Body of pancreas (tissue), 4 donors: ENCODE results near the gene CD40LG.

Experiments
- POLR2A ChIP-seq, 3 donors: fragments of 450-650 bp; IDR thresholded peaks; one replicate each; pipeline ENCODE4 v1.6.1; 2016; ENCODE audit warnings: antibody characterized with exemption in 3 of 3, mild to moderate bottlenecking in 2 of 3
- TF ChIP-seq, protein P1 (sequence below), 7 experiments: fragments of 450-650 bp in 4 of 7; fragments of 200-600 bp in 3 of 7; sonication (generic) in 3 of 7; IDR thresholded peaks; one replicate each; pipeline ENCODE4 v1.5.1; 2016 to 2019; ENCODE audit warnings: antibody characterized with exemption in 7 of 7

DNA sequence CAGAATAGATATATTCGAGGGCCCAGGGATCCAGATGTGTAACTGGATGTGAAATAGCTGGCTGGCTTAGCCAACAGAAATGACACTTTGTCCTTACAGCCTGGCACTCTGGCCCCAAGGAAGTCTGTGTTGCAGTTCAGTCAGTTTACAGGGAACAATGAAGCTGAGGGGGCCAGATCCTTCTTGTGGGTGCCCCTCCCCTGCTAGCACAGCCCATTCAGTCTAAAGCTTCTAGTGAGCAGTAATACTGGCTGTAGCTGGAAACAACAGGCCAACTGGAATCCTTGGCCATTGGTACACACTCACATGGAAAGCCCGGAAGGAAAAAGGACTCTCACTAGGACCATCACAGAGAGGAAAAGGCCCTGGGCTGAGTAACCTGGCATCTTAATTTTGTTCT lies 22.7 kb upstream of the CD40LG start:
- TF ChIP-seq, protein P1, sequence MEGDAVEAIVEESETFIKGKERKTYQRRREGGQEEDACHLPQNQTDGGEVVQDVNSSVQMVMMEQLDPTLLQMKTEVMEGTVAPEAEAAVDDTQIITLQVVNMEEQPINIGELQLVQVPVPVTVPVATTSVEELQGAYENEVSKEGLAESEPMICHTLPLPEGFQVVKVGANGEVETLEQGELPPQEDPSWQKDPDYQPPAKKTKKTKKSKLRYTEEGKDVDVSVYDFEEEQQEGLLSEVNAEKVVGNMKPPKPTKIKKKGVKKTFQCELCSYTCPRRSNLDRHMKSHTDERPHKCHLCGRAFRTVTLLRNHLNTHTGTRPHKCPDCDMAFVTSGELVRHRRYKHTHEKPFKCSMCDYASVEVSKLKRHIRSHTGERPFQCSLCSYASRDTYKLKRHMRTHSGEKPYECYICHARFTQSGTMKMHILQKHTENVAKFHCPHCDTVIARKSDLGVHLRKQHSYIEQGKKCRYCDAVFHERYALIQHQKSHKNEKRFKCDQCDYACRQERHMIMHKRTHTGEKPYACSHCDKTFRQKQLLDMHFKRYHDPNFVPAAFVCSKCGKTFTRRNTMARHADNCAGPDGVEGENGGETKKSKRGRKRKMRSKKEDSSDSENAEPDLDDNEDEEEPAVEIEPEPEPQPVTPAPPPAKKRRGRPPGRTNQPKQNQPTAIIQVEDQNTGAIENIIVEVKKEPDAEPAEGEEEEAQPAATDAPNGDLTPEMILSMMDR (IDR thresholded peaks at IDR 0.05), result no peak
- no peak for TF ChIP-seq POLR2A (IDR thresholded peaks at IDR 0.05)
